HepG2 (cell line): ENCODE results near the gene NDUFB10. TPM values are rescaled to one million over a fixed set of nuclear protein-coding genes. Genes with fewer than 3 reads are reported as not detected.
A peak's percentile ranks its signal among the peaks of the same experiment; 100 is the strongest.

Source experiments
- ADNP ChIP-seq: sonication (generic); formaldehyde crosslinking; IDR thresholded peaks from 2 replicates; pipeline ENCODE4 v1.4.0; 2020; ENCODE audit warnings: missing genetic modification reagents
- BORCS8-MEF2B ChIP-seq: sonication (generic); formaldehyde crosslinking; IDR thresholded peaks from 2 replicates; pipeline ENCODE4 v1.8.0; 2022; ENCODE audit warnings: mild to moderate bottlenecking, missing genetic modification reagents
- CC2D1A ChIP-seq: sonication (generic); formaldehyde crosslinking; IDR thresholded peaks from 2 replicates; pipeline ENCODE4 v1.8.1; 2023; ENCODE audit warnings: mild to moderate bottlenecking, missing genetic modification reagents
- CREBL2 ChIP-seq: sonication (generic); formaldehyde crosslinking; IDR thresholded peaks from 2 replicates; pipeline ENCODE4 v1.8.1; 2023; ENCODE audit warnings: missing genetic modification reagents, mild to moderate bottlenecking, borderline replicate concordance
- FOXA3 ChIP-seq: IDR thresholded peaks from 2 replicates; pipeline ENCODE4 v1.6.1; 2016; ENCODE audit warnings: missing genetic modification reagents, missing compliant biosample characterization
- PTBP1 ChIP-seq: fragments of 200-400 bp; formaldehyde crosslinking; IDR thresholded peaks from 2 replicates; pipeline ENCODE4 v1.6.1; 2018; ENCODE audit warnings: low read length, low read depth; ENCODE audit not compliant: poor library complexity, severe bottlenecking
- RNF2 ChIP-seq: fragments of 450-650 bp; conservative IDR thresholded peaks from 2 replicates; pipeline ENCODE4 v1.6.1; 2016; ENCODE audit warnings: low read depth
- SP140L ChIP-seq: sonication (generic); formaldehyde crosslinking; IDR thresholded peaks from 2 replicates; pipeline ENCODE4 v1.4.0; 2020; ENCODE audit warnings: missing genetic modification reagents, borderline replicate concordance
- SRSF4 ChIP-seq: fragments of 200-400 bp; formaldehyde crosslinking; IDR thresholded peaks from one replicate; pipeline ENCODE4 v1.6.1; 2018; ENCODE audit warnings: mild to moderate bottlenecking, low read depth, low read length, moderate library complexity; ENCODE audit not compliant: poor library complexity, severe bottlenecking
- ZBTB49 ChIP-seq: sonication (generic); formaldehyde crosslinking; IDR thresholded peaks from 2 replicates; pipeline ENCODE4 v1.4.0; 2020; ENCODE audit warnings: missing genetic modification reagents, borderline replicate concordance
- ZNF547 ChIP-seq: sonication (generic); formaldehyde crosslinking; IDR thresholded peaks from 2 replicates; pipeline ENCODE4 v1.5.1; 2020; ENCODE audit warnings: mild to moderate bottlenecking, missing genetic modification reagents
- polyA plus RNA-seq, 8 experiments: library from polyadenylated mRNA; depleted of rRNA in 3 of 8; stranded (reverse) in 7 of 8; unstranded in 1 of 8; fragments of >200 nt; fragmentation: Illumina TruSeq in 4 of 8; extraction: Trizol in 4 of 8; gene quantifications; 2 replicates each; pipeline versions ENCODE4 v1.2.1 to v1.2.3, GENCODE V29; 2011 to 2016; ENCODE audit warnings: low read depth in 4 of 8, missing spikeins in 1 of 8, mixed read lengths in 1 of 8; ENCODE audit not compliant: insufficient read depth in 1 of 8
- total RNA-seq, 5 experiments: library from RNA; depleted of rRNA; stranded (reverse); fragments of >200 nt; fragmentation: Illumina TruSeq; extraction: Trizol; gene quantifications; 2 replicates each; pipeline ENCODE4 v1.2.3, GENCODE V29; 2016; ENCODE audit warnings: low read depth in 1 of 5
- TF ChIP-seq, protein P1 (sequence below): sonication (generic); formaldehyde crosslinking; IDR thresholded peaks from 2 replicates; pipeline ENCODE4 v1.4.0; 2020; ENCODE audit warnings: missing genetic modification reagents, borderline replicate concordance
- TF ChIP-seq, protein P2 (sequence below): sonication (generic); formaldehyde crosslinking; IDR thresholded peaks from 2 replicates; pipeline ENCODE4 v1.4.0; 2020; ENCODE audit warnings: missing genetic modification reagents
- TF ChIP-seq, protein P3 (sequence below): sonication (generic); formaldehyde crosslinking; IDR thresholded peaks from 2 replicates; pipeline ENCODE4 v1.5.1; 2020; ENCODE audit warnings: missing genetic modification reagents, mild to moderate bottlenecking, borderline replicate concordance
- TF ChIP-seq, protein P4 (sequence below): sonication (generic); formaldehyde crosslinking; IDR thresholded peaks from 2 replicates; pipeline ENCODE4 v1.4.0; 2020; ENCODE audit warnings: missing genetic modification reagents

The NDUFB10 gene
- total and polyA plus RNA-seq, 2 of the 13 experiments (the other 11 are each of a cell fraction or from before 2014, with no cell fraction given), result 68.6 to 157 TPM

DNA sequence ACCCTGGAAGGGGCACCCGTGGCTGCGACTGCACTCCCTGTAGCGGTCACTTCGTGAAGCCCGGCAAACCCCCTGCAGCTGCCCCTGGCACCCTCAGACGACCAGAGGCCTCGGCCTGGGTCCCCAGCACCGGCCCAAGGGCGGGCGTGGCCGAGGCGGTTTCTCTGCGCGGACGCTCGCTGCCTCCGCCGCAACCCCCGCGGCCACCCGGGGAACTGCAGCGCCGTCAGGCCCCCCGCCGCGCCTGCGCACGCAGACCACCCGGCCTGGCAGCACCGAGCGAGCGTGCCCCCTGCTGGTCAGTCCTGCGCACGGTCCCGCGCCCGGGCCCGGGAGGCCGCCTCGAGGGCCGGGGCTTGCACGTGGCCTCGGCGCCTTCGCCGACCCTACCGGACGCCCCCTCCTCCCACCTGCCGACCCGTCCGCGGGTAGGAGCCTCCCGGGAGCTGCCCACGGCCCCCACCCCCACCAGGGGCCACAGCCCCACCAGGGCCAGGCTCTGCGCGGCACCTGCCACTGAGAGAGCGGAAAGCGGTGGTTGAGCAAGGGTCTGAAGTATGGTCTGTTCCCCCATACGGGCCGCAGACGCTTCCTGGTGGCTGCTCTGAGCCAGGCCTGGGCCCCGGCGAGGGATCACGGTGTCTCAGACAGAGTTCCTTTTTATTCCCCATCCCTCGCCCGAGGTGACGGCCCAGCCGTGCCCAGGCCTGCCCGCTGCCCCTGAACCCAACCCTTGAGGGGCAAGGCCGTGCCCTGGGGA is 29.6 kb upstream of the NDUFB10 start (continued):
- TF ChIP-seq SP140L (CRISPR knock-in tag) (no peak), RNF2 (peak; percentile 96), PTBP1 (no peak), BORCS8-MEF2B (CRISPR knock-in tag) (peak; percentile 97), ADNP (CRISPR knock-in tag) (no peak), ZBTB49 (no peak), SRSF4 (no peak), CREBL2 (CRISPR knock-in tag) (peak; percentile 63; the same call in 1 of the 2 replicates), FOXA3 (CRISPR knock-in tag) (no peak; the same call in 1 of the 2 replicates), CC2D1A (no peak), ZNF547 (peak; percentile 91)
- TF ChIP-seq, protein P1, sequence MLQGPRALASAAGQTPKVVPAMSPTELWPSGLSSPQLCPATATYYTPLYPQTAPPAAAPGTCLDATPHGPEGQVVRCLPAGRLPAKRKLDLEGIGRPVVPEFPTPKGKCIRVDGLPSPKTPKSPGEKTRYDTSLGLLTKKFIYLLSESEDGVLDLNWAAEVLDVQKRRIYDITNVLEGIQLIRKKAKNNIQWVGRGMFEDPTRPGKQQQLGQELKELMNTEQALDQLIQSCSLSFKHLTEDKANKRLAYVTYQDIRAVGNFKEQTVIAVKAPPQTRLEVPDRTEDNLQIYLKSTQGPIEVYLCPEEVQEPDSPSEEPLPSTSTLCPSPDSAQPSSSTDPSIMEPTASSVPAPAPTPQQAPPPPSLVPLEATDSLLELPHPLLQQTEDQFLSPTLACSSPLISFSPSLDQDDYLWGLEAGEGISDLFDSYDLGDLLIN (CRISPR knock-in tag), result peak; percentile 50; the same call in 1 of the 2 replicates
- TF ChIP-seq, protein P2, sequence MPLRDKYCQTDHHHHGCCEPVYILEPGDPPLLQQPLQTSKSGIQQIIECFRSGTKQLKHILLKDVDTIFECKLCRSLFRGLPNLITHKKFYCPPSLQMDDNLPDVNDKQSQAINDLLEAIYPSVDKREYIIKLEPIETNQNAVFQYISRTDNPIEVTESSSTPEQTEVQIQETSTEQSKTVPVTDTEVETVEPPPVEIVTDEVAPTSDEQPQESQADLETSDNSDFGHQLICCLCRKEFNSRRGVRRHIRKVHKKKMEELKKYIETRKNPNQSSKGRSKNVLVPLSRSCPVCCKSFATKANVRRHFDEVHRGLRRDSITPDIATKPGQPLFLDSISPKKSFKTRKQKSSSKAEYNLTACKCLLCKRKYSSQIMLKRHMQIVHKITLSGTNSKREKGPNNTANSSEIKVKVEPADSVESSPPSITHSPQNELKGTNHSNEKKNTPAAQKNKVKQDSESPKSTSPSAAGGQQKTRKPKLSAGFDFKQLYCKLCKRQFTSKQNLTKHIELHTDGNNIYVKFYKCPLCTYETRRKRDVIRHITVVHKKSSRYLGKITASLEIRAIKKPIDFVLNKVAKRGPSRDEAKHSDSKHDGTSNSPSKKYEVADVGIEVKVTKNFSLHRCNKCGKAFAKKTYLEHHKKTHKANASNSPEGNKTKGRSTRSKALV (CRISPR knock-in tag), result no peak
- TF ChIP-seq, protein P3, sequence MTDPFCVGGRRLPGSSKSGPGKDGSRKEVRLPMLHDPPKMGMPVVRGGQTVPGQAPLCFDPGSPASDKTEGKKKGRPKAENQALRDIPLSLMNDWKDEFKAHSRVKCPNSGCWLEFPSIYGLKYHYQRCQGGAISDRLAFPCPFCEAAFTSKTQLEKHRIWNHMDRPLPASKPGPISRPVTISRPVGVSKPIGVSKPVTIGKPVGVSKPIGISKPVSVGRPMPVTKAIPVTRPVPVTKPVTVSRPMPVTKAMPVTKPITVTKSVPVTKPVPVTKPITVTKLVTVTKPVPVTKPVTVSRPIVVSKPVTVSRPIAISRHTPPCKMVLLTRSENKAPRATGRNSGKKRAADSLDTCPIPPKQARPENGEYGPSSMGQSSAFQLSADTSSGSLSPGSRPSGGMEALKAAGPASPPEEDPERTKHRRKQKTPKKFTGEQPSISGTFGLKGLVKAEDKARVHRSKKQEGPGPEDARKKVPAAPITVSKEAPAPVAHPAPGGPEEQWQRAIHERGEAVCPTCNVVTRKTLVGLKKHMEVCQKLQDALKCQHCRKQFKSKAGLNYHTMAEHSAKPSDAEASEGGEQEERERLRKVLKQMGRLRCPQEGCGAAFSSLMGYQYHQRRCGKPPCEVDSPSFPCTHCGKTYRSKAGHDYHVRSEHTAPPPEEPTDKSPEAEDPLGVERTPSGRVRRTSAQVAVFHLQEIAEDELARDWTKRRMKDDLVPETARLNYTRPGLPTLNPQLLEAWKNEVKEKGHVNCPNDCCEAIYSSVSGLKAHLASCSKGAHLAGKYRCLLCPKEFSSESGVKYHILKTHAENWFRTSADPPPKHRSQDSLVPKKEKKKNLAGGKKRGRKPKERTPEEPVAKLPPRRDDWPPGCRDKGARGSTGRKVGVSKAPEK (CRISPR knock-in tag), result no peak
- TF ChIP-seq, protein P4, sequence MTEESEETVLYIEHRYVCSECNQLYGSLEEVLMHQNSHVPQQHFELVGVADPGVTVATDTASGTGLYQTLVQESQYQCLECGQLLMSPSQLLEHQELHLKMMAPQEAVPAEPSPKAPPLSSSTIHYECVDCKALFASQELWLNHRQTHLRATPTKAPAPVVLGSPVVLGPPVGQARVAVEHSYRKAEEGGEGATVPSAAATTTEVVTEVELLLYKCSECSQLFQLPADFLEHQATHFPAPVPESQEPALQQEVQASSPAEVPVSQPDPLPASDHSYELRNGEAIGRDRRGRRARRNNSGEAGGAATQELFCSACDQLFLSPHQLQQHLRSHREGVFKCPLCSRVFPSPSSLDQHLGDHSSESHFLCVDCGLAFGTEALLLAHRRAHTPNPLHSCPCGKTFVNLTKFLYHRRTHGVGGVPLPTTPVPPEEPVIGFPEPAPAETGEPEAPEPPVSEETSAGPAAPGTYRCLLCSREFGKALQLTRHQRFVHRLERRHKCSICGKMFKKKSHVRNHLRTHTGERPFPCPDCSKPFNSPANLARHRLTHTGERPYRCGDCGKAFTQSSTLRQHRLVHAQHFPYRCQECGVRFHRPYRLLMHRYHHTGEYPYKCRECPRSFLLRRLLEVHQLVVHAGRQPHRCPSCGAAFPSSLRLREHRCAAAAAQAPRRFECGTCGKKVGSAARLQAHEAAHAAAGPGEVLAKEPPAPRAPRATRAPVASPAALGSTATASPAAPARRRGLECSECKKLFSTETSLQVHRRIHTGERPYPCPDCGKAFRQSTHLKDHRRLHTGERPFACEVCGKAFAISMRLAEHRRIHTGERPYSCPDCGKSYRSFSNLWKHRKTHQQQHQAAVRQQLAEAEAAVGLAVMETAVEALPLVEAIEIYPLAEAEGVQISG (CRISPR knock-in tag), result peak; percentile 83
